NCI-H2227 (cell line): ENCODE results near the gene ENG.
"Not testable (repeated sequence)": the region's sequence is repeated elsewhere in the genome, so short reads cannot be mapped to it uniquely, and the experiment has no call there.

Source experiments
- DNase-seq: peaks from one replicate; lab custom pipeline; 2025; ENCODE audit not compliant: unreplicated experiment; lab: John Stamatoyannopoulos, UW

ENG gene

GRCh38 chr9:127794001-127794791 is 60.3 kb downstream of the ENG start:
- no peak for DNase-seq

GRCh38 chr9:127793093-127793708 is 61.3 kb downstream of the ENG start:
- no peak for DNase-seq

- no peak for DNase-seq
Observed at GRCh38 chr9:127792417-127793031, 61.9 kb downstream of the ENG start.

GRCh38 chr9:127791085-127791484 is 63.4 kb downstream of the ENG start:
- no peak for DNase-seq

- no peak for DNase-seq
Observed at GRCh38 chr9:127790094-127790855, 64.2 kb downstream of the ENG start.

- no peak for DNase-seq
Observed at GRCh38 chr9:127789179-127789578, 65.3 kb downstream of the ENG start.

GRCh38 chr9:127788337-127789011 is 66.0 kb downstream of the ENG start:
- no peak for DNase-seq

GRCh38 chr9:127786773-127787104 is 67.7 kb downstream of the ENG start:
- DNase-seq, result no peak

- peak; percentile 90 for DNase-seq
Observed at GRCh38 chr9:127785933-127786772, 68.3 kb downstream of the ENG start, which contains the start of gene CDK9. CDK9 (plus strand) TSS chr9:127786034; CDS start chr9:127786149, 115 bp downstream.

- DNase-seq, result peak; percentile 87
Observed at GRCh38 chr9:127785023-127785932, 69.2 kb downstream of the ENG start.

GRCh38 chr9:127783111-127784008 is 71.1 kb downstream of the ENG start:
- no peak for DNase-seq

- no peak for DNase-seq
Observed at GRCh38 chr9:127781806-127782205, 72.7 kb downstream of the ENG start.

- not testable (repeated sequence) for DNase-seq
Observed at GRCh38 chr9:127780909-127781308, 73.5 kb downstream of the ENG start.

GRCh38 chr9:127780126-127780885 is 74.2 kb downstream of the ENG start:
- no peak for DNase-seq

- DNase-seq, result no peak
Observed at GRCh38 chr9:127779136-127779981, 75.1 kb downstream of the ENG start.
